ENCODE data around the gene CHAT. TPM values are rescaled to one million over a fixed set of nuclear protein-coding genes. Genes with fewer than 3 reads are reported as not detected.

Gene CHAT
- polyA plus RNA-seq, 1 donor (not counting 4 experiments of a cell fraction or from before 2014, with no cell fraction given) = not detected

- TF ChIP-seq EZH2 (IDR thresholded peaks at IDR 0.05; ENCODE audit: low read length) (no peak), CTCF (optimal IDR thresholded peaks at IDR 0.05 in 1 of 3, IDR thresholded peaks at IDR 0.05 in 1 of 3, conservative IDR thresholded peaks at IDR 0.05 in 1 of 3; ENCODE audit: extremely low read depth in 1 of 3, insufficient read depth in 2 of 3, low read length in 3 of 3) (no peak)
- Histone ChIP-seq H3K9me3 (ENCODE audit: control insufficient read depth, low read depth, low read length) (no peaks in the 10 kb centered on the region), H3K36me3 (ENCODE audit: control insufficient read depth in 2 of 2, extremely low read depth in 1 of 2, insufficient read depth in 2 of 2, low read length in 2 of 2) (no peaks in the 10 kb centered on the region), H2AFZ (ENCODE audit: control insufficient read depth, low read length) (no peak overlapping the region), H4K20me1 (ENCODE audit: control insufficient read depth, extremely low read depth, insufficient read depth, low read length) (peaks cover 2% of the 10 kb centered on the region), H3K4me2 (ENCODE audit: control insufficient read depth, extremely low read depth, insufficient read depth, low read depth, low read length) (no peak overlapping the region), H3K27ac (ENCODE audit: control insufficient read depth, insufficient read depth, low read length) (no peak overlapping the region), H3K9ac (ENCODE audit: control insufficient read depth, extremely low read depth, insufficient read depth, low read length) (no peak overlapping the region), H3K9me1 (ENCODE audit: control insufficient read depth, extremely low read depth, insufficient read depth, low read length) (no peaks in the 10 kb centered on the region), H3K4me3 (ENCODE audit: control insufficient read depth in 2 of 3, extremely low read depth in 1 of 3, insufficient read depth in 2 of 3, low read depth in 1 of 3, low read length in 3 of 3) (no peak overlapping the region), H3K79me2 (ENCODE audit: control insufficient read depth, insufficient read depth, low read length) (no peaks in the 10 kb centered on the region), H3K4me1 (ENCODE audit: control insufficient read depth, extremely low read depth, insufficient read depth, low read length) (no peaks in the 10 kb centered on the region), H3K27me3 (ENCODE audit: control insufficient read depth, extremely low read depth, insufficient read depth, low read length) (peaks cover 10% of the 10 kb centered on the region)
- FAIRE-seq (no peak), DNase-seq (ENCODE audit: low read depth, low spot score) (no peak)
- dilution Hi-C loops (cut with MboI; ENCODE audit: extremely low pct_ligation_motif_present, low sequenced_read_pairs) = no loop called here
Measured at GRCh38 chr10:49647985-49648795, 34.4 kb downstream of the CHAT start.

GRCh38 chr10:49649294-49649693, 35.5 kb downstream of the CHAT start:
- Histone ChIP-seq H3K36me3 (ENCODE audit: control insufficient read depth in 2 of 2, extremely low read depth in 1 of 2, insufficient read depth in 2 of 2, low read length in 2 of 2) (no peaks in the 10 kb centered on the region), H3K9me3 (ENCODE audit: control insufficient read depth, low read depth, low read length) (no peaks in the 10 kb centered on the region), H3K27me3 (ENCODE audit: control insufficient read depth, extremely low read depth, insufficient read depth, low read length) (peaks cover 10% of the 10 kb centered on the region), H3K4me3 (ENCODE audit: control insufficient read depth in 2 of 3, extremely low read depth in 1 of 3, insufficient read depth in 2 of 3, low read depth in 1 of 3, low read length in 3 of 3) (no peak overlapping the region), H3K4me2 (ENCODE audit: control insufficient read depth, extremely low read depth, insufficient read depth, low read depth, low read length) (no peak overlapping the region), H2AFZ (ENCODE audit: control insufficient read depth, low read length) (no peak overlapping the region), H3K79me2 (ENCODE audit: control insufficient read depth, insufficient read depth, low read length) (no peaks in the 10 kb centered on the region), H3K27ac (ENCODE audit: control insufficient read depth, insufficient read depth, low read length) (no peak overlapping the region), H3K9me1 (ENCODE audit: control insufficient read depth, extremely low read depth, insufficient read depth, low read length) (no peaks in the 10 kb centered on the region), H3K4me1 (ENCODE audit: control insufficient read depth, extremely low read depth, insufficient read depth, low read length) (no peaks in the 10 kb centered on the region), H4K20me1 (ENCODE audit: control insufficient read depth, extremely low read depth, insufficient read depth, low read length) (no peaks in the 10 kb centered on the region), H3K9ac (ENCODE audit: control insufficient read depth, extremely low read depth, insufficient read depth, low read length) (no peak overlapping the region)
- no peak for TF ChIP-seq CTCF (optimal IDR thresholded peaks at IDR 0.05 in 1 of 3, IDR thresholded peaks at IDR 0.05 in 1 of 3, conservative IDR thresholded peaks at IDR 0.05 in 1 of 3; ENCODE audit: extremely low read depth in 1 of 3, insufficient read depth in 2 of 3, low read length in 3 of 3)
- TF ChIP-seq EZH2 (IDR thresholded peaks at IDR 0.05; ENCODE audit: low read length) = no peak
- DNase-seq (ENCODE audit: low read depth, low spot score) (no peak), FAIRE-seq (no peak)
- dilution Hi-C loops (cut with MboI; ENCODE audit: extremely low pct_ligation_motif_present, low sequenced_read_pairs) = no loop called here
